ENCODE measurements around the gene CRYL1.

The CRYL1 gene

DNA sequence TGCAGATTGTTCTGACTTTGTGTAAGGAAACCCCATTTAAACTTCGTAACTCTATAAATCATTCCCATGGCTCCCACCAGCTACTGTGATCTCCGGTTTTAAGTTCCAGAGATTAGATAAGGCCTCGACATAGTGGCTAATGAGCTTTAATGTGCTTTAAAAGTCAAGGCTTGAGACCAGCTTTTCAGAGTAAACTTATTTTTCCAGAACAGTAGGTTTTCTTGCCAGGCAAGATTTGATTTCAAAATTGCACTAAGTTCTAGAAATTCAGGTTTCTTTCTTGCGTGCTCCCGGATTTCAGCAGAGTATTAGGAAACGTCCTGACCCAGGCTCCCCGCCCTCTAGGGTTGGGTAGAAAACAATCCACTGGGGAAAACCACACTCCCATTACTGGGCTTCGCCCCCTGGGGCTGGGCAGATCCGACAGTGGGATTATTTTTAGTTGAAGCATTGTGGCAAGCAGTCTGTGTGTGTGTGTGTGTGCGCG, 43.3 kb downstream of the CRYL1 start:
- TF ChIP-seq, protein P1, sequence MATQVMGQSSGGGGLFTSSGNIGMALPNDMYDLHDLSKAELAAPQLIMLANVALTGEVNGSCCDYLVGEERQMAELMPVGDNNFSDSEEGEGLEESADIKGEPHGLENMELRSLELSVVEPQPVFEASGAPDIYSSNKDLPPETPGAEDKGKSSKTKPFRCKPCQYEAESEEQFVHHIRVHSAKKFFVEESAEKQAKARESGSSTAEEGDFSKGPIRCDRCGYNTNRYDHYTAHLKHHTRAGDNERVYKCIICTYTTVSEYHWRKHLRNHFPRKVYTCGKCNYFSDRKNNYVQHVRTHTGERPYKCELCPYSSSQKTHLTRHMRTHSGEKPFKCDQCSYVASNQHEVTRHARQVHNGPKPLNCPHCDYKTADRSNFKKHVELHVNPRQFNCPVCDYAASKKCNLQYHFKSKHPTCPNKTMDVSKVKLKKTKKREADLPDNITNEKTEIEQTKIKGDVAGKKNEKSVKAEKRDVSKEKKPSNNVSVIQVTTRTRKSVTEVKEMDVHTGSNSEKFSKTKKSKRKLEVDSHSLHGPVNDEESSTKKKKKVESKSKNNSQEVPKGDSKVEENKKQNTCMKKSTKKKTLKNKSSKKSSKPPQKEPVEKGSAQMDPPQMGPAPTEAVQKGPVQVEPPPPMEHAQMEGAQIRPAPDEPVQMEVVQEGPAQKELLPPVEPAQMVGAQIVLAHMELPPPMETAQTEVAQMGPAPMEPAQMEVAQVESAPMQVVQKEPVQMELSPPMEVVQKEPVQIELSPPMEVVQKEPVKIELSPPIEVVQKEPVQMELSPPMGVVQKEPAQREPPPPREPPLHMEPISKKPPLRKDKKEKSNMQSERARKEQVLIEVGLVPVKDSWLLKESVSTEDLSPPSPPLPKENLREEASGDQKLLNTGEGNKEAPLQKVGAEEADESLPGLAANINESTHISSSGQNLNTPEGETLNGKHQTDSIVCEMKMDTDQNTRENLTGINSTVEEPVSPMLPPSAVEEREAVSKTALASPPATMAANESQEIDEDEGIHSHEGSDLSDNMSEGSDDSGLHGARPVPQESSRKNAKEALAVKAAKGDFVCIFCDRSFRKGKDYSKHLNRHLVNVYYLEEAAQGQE (IDR thresholded peaks at IDR 0.05; ENCODE audit: insufficient read depth in 1 of 2, low read depth in 2 of 2, low read length in 2 of 2), result no peak
- TF ChIP-seq POLR2AphosphoS5 (IDR thresholded peaks at IDR 0.05; ENCODE audit: low read depth, low read length), result no peak
- TF ChIP-seq FOXP2 (optimal IDR thresholded peaks at IDR 0.05; ENCODE audit: borderline replicate concordance, extremely low read depth, extremely low read length, insufficient read depth), result no peak
- TF ChIP-seq SIN3A (IDR thresholded peaks at IDR 0.05; ENCODE audit: borderline replicate concordance, insufficient read depth, low read length), result no peak
- TF ChIP-seq TAF1 (IDR thresholded peaks at IDR 0.05; ENCODE audit: borderline replicate concordance, insufficient read depth, low read length), result no peak

DNA sequence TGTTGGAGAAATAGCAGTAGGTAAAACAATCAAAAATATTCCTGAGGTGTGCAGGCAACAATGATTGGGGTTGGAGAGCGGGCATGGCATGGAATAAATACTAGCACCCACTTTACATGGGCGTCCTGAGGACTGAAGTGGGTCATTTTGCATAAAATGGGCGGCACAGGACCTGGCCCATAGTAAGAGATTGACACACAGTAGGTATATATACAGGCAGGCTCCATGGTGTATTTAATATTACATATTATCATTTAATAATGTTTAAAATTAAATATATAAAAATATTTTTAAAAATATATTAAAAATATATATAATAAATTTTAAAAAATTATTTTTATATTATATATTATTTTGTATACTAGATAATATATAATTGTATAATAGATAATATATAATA, 48.3 kb downstream of the CRYL1 start:
- TF ChIP-seq POLR2AphosphoS5 (IDR thresholded peaks at IDR 0.05; ENCODE audit: low read depth, low read length) (no peak), SIN3A (IDR thresholded peaks at IDR 0.05; ENCODE audit: borderline replicate concordance, insufficient read depth, low read length) (no peak), TAF1 (IDR thresholded peaks at IDR 0.05; ENCODE audit: borderline replicate concordance, insufficient read depth, low read length) (no peak), FOXP2 (optimal IDR thresholded peaks at IDR 0.05; ENCODE audit: borderline replicate concordance, extremely low read depth, extremely low read length, insufficient read depth) (no peak)
- TF ChIP-seq, protein P1 (IDR thresholded peaks at IDR 0.05; ENCODE audit: insufficient read depth in 1 of 2, low read depth in 2 of 2, low read length in 2 of 2), result no peak

DNA sequence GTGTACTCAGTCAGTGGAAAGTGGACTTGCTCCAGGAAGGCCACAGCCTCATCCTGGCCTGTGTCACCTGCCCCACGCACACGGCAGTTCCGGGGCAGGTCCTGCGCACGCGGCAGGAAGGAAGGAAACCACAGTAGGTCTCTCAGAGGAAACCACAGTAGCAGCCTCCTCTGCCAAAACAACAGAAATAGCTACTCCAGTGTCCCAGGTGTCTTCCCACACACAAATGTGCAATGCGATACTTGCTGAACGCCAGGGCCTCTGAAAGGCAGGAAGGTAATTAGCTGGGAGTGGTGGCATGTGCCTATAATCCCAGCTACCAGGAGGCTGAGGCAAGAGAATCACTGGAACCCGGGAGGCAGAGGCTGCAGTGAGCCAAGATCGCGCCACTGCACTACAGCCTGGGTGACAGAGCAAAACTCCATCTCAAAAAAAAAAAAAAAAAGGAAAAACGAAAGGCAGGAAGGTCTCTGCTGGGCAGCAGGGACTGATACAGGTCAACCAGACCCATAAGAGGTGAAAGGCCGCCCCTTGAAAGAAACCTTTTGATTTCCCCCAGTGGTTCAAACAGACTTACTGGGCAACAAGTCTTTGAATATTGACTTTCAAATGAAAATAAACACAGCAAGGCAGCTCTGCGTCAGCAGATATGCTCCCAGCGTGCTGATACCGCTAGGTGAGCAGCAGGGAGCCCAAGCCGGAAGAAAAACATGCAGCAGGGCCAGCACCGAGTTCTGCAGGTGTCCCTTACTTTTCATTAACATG, 49.5 kb downstream of the CRYL1 start:
- TF ChIP-seq POLR2AphosphoS5 (IDR thresholded peaks at IDR 0.05; ENCODE audit: low read depth, low read length), result no peak

DNA sequence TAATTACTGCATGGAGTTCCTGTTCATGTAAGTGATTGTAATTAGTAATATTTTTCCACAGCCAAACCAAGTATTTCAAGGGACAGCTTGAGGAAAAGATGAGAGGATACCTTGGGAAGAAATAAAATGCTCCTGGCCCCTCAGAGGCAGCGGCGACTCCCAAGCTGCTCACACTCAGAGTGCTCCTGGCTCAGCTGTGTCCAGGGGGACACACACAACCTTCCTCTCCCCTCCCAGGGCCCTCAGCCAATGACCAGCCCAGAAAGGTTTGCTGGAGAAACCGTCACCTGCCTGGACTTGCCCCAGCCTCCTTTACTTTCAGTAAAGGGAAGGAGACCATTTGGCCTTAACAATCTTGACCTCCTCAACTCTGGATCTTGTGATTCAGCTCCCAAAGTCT, 51.1 kb downstream of the CRYL1 start:
- no peak for TF ChIP-seq SIN3A (IDR thresholded peaks at IDR 0.05; ENCODE audit: borderline replicate concordance, insufficient read depth, low read length)
- no peak for TF ChIP-seq FOXP2 (optimal IDR thresholded peaks at IDR 0.05; ENCODE audit: borderline replicate concordance, extremely low read depth, extremely low read length, insufficient read depth)
- TF ChIP-seq TAF1 (IDR thresholded peaks at IDR 0.05; ENCODE audit: borderline replicate concordance, insufficient read depth, low read length), result no peak
- TF ChIP-seq POLR2AphosphoS5 (IDR thresholded peaks at IDR 0.05; ENCODE audit: low read depth, low read length), result no peak
- TF ChIP-seq, protein P1 (IDR thresholded peaks at IDR 0.05; ENCODE audit: insufficient read depth in 1 of 2, low read depth in 2 of 2, low read length in 2 of 2), result no peak

DNA sequence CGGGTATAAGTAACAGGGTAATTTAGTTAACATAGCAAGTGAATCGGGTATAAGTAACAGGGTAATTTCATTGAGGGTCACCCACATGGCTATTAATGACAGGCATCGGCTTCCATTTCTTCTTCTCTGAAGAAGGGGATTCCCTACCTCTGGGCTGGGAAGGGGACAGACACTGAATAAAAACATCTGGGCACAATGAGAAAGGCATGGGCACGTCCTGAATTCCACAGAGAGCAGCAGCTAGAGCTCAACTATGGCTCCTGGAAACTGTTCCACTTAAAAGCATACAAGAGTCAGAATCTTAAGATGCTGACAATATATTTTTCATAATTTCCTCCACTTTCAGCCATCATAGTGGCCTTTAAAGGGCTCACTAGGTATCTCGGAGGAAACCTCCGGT, 51.8 kb downstream of the CRYL1 start:
- no peak for TF ChIP-seq TAF1 (IDR thresholded peaks at IDR 0.05; ENCODE audit: borderline replicate concordance, insufficient read depth, low read length)
- TF ChIP-seq SIN3A (IDR thresholded peaks at IDR 0.05; ENCODE audit: borderline replicate concordance, insufficient read depth, low read length), result no peak
- TF ChIP-seq, protein P1 (IDR thresholded peaks at IDR 0.05; ENCODE audit: insufficient read depth in 1 of 2, low read depth in 2 of 2, low read length in 2 of 2), result no peak
- TF ChIP-seq FOXP2 (optimal IDR thresholded peaks at IDR 0.05; ENCODE audit: borderline replicate concordance, extremely low read depth, extremely low read length, insufficient read depth), result no peak
- no peak for TF ChIP-seq POLR2AphosphoS5 (IDR thresholded peaks at IDR 0.05; ENCODE audit: low read depth, low read length)
